Endodermal cell (in vitro differentiated cells): Measurements from ENCODE around the gene MS4A8. TPM values are rescaled to one million over a fixed set of nuclear protein-coding genes. Genes with fewer than 3 reads are reported as not detected.
A peak's percentile ranks its signal among the peaks of the same experiment; 100 is the strongest.

Source experiments
- DNase-seq: peaks from one replicate; pipeline ENCODE4 v3.0.0-alpha.2; 2017
- H3K27ac ChIP-seq: 2 replicates; pipeline ENCODE4 v1.5.1; 2013; ENCODE audit warnings: mild to moderate bottlenecking, low read depth, low read length, moderate library complexity
- H3K27me3 ChIP-seq: 2 replicates; pipeline ENCODE4 v1.6.1; 2013; ENCODE audit warnings: mild to moderate bottlenecking, low read length, moderate library complexity; ENCODE audit not compliant: insufficient read depth, control insufficient read depth, poor library complexity, severe bottlenecking
- H3K36me3 ChIP-seq: 2 replicates; pipeline ENCODE4 v1.7.0; 2013; ENCODE audit warnings: mild to moderate bottlenecking, low read length, moderate library complexity; ENCODE audit not compliant: control insufficient read depth, insufficient read depth
- H3K4me1 ChIP-seq: one replicate; pipeline ENCODE4 v1.7.0; 2013; ENCODE audit warnings: low read length; ENCODE audit not compliant: control insufficient read depth, insufficient read depth
- H3K4me3 ChIP-seq: 2 replicates; pipeline ENCODE4 v1.5.1; 2013; ENCODE audit warnings: mild to moderate bottlenecking, low read length, moderate library complexity
- H3K9ac ChIP-seq: 2 replicates; pipeline ENCODE4 v1.6.1; 2013; ENCODE audit warnings: mild to moderate bottlenecking, low read length, moderate library complexity; ENCODE audit not compliant: poor library complexity, severe bottlenecking; ENCODE audit errors: extremely low read depth
- H3K9me3 ChIP-seq: 2 replicates; pipeline ENCODE4 v1.6.1; 2013; ENCODE audit warnings: mild to moderate bottlenecking, low read length, moderate library complexity; ENCODE audit not compliant: control insufficient read depth
- H3K27ac Mint-ChIP-seq: 2 replicates; pipeline ENCODE4 v1.8.0; 2020; ENCODE audit warnings: mixed read lengths
- H3K27me3 Mint-ChIP-seq: 2 replicates; pipeline ENCODE4 v1.8.0; 2021; ENCODE audit warnings: mild to moderate bottlenecking, mixed read lengths; ENCODE audit not compliant: insufficient read depth
- H3K36me3 Mint-ChIP-seq: 2 replicates; pipeline ENCODE4 v1.8.0; 2020; ENCODE audit warnings: low read depth, mixed read lengths
- H3K4me1 Mint-ChIP-seq: 2 replicates; pipeline ENCODE4 v1.8.0; 2020; ENCODE audit warnings: mixed read lengths
- H3K4me3 Mint-ChIP-seq: 2 replicates; pipeline ENCODE4 v1.8.0; 2020; ENCODE audit warnings: mild to moderate bottlenecking, moderate library complexity, mixed read lengths
- H3K9me3 Mint-ChIP-seq: 2 replicates; pipeline ENCODE4 v1.8.0; 2020; ENCODE audit warnings: mild to moderate bottlenecking, mixed read lengths
- CTCF ChIP-seq: fragments of 200-600 bp; sonication (generic); conservative IDR thresholded peaks from 2 replicates; pipeline ENCODE4 v1.5.0; 2021; ENCODE audit warnings: antibody characterized with exemption, mild to moderate bottlenecking
- WGBS, 2 experiments: methylation state at CpG; one replicate each; pipeline versions ENCODE4 v1.1.5 to v1.1.7; 2013; ENCODE audit warnings: missing lambda C conversion rate in 2 of 2, mixed read lengths in 1 of 2; ENCODE audit not compliant: insufficient coverage in 1 of 2, insufficient read length in 1 of 2; 5-methylcytosine and 5-hydroxymethylcytosine counted together
- total RNA-seq, 2 donors: library from RNA; stranded (reverse); fragmentation: NEBNext Ultra II Directional in 1 of 2; extraction: Animal tissue kit (Norgen Biotek cat#: 25700) in 1 of 2; gene quantifications; 2 replicates in 1 of 2; 3 replicates in 1 of 2; pipeline ENCODE4 v1.2.1, GENCODE V29; 2021

MS4A8 gene
- total RNA-seq, 2 donors from 2014 or later = not detected

- WGBS, 2 experiments = 89 to 95% methylated on average over 5 to 8 of the region's 8 CpGs
- TF ChIP-seq CTCF = no peak
- Histone ChIP-seq H3K36me3 (no peaks in the 10 kb centered on the region), H3K4me3 (no peak overlapping the region), H3K27me3 (no peaks in the 10 kb centered on the region), H3K9ac (no peak overlapping the region), H3K27ac (no peak overlapping the region), H3K4me1 (no peaks in the 10 kb centered on the region), H3K9me3 (no peaks in the 10 kb centered on the region)
- no peak for DNase-seq
- H3K36me3 Mint-ChIP-seq = no peaks in the 10 kb centered on the region
- H3K4me3 Mint-ChIP-seq = no peak overlapping the region
- H3K4me1 Mint-ChIP-seq = no peaks in the 10 kb centered on the region
- no peak overlapping the region for H3K27ac Mint-ChIP-seq
- no peaks in the 10 kb centered on the region for H3K9me3 Mint-ChIP-seq
- peaks cover 7% of the 10 kb centered on the region for H3K27me3 Mint-ChIP-seq
Observed at GRCh38 chr11:60731586-60731985, 32.2 kb downstream of the MS4A8 start.

GRCh38 chr11:60734279-60734678 is 34.9 kb downstream of the MS4A8 start:
- no peaks in the 10 kb centered on the region for H3K4me1 ChIP-seq
- Mint-ChIP-seq H3K4me1 (no peaks in the 10 kb centered on the region), H3K4me3 (no peak overlapping the region), H3K27ac (no peak overlapping the region), H3K36me3 (no peaks in the 10 kb centered on the region), H3K9me3 (no peaks in the 10 kb centered on the region), H3K27me3 (peaks cover 8% of the 10 kb centered on the region)
- no peak for TF ChIP-seq CTCF
- H3K9ac ChIP-seq = no peak overlapping the region
- H3K36me3 ChIP-seq = no peaks in the 10 kb centered on the region
- WGBS, 2 experiments = 86 to 88% methylated on average over 1 to 4 of the region's 4 CpGs
- H3K9me3 ChIP-seq = no peaks in the 10 kb centered on the region
- no peak for DNase-seq
- no peaks in the 10 kb centered on the region for H3K27me3 ChIP-seq
- no peak overlapping the region for H3K27ac ChIP-seq
- no peak overlapping the region for H3K4me3 ChIP-seq

- Mint-ChIP-seq H3K27ac (no peak overlapping the region), H3K9me3 (peaks cover 3% of the 10 kb centered on the region), H3K36me3 (no peaks in the 10 kb centered on the region), H3K4me1 (no peaks in the 10 kb centered on the region), H3K4me3 (no peak overlapping the region), H3K27me3 (peaks cover 10% of the 10 kb centered on the region)
- WGBS, 2 experiments = 80 to 82% methylated on average over 7 of the region's 7 CpGs
- Histone ChIP-seq H3K4me3 (no peak overlapping the region), H3K9ac (no peak overlapping the region), H3K27ac (no peak overlapping the region), H3K36me3 (no peaks in the 10 kb centered on the region), H3K27me3 (no peaks in the 10 kb centered on the region), H3K4me1 (no peaks in the 10 kb centered on the region), H3K9me3 (no peaks in the 10 kb centered on the region)
- DNase-seq = peak; percentile 82
- peak; percentile 74 for TF ChIP-seq CTCF
Observed at GRCh38 chr11:60739114-60739513, 39.7 kb downstream of the MS4A8 start.
